DND-41 (cell line): Measurements from ENCODE around the gene C10orf143.

Experiments used
- ATAC-seq: fragments of 200-7000 bp; cut with Tn5 transposase; 3 replicates; pipeline ENCODE4 v1.9.1; 2021; ENCODE audit warnings: low read depth; ENCODE audit not compliant: insufficient read depth
- DNase-seq: peaks from one replicate; pipeline ENCODE4 v3.0.0-alpha.2; 2020
- H2AFZ ChIP-seq: 2 replicates; pipeline ENCODE4 v1.6.0; 2012; ENCODE audit warnings: low read depth, low read length
- H3K27ac ChIP-seq: 2 replicates; pipeline ENCODE4 v1.5.1; 2012; ENCODE audit warnings: low read length, inconsistent platforms
- H3K27me3 ChIP-seq: fragments of 200-600 bp; sonication (generic); 2 replicates; pipeline ENCODE4 v1.6.0; 2012; ENCODE audit warnings: low read length, mild to moderate bottlenecking, inconsistent platforms; ENCODE audit not compliant: insufficient read depth, poor library complexity
- H3K36me3 ChIP-seq: 2 replicates; pipeline ENCODE4 v1.5.1; 2012; ENCODE audit warnings: low read length, inconsistent platforms; ENCODE audit not compliant: insufficient read depth
- H3K4me1 ChIP-seq: 2 replicates; pipeline ENCODE4 v1.5.1; 2012; ENCODE audit warnings: mild to moderate bottlenecking, low read length; ENCODE audit not compliant: insufficient read depth
- H3K4me2 ChIP-seq: 2 replicates; pipeline ENCODE4 v1.6.0; 2012; ENCODE audit warnings: mild to moderate bottlenecking, moderate library complexity, low read length, inconsistent platforms; ENCODE audit not compliant: insufficient read depth
- H3K4me3 ChIP-seq, 2 experiments: fragments of 200-600 bp in 1 of 2; shearing (Covaris generic) in 1 of 2; 2 replicates each; pipeline ENCODE4 v1.5.1; 2012 to 2016; ENCODE audit warnings: inconsistent platforms in 2 of 2, low read length in 2 of 2, mild to moderate bottlenecking in 2 of 2, low read depth in 1 of 2, moderate library complexity in 1 of 2
- H3K79me2 ChIP-seq: 2 replicates; pipeline ENCODE4 v1.6.0; 2012; ENCODE audit warnings: low read length, inconsistent platforms; ENCODE audit not compliant: insufficient read depth
- H3K9ac ChIP-seq: 2 replicates; pipeline ENCODE4 v1.6.0; 2012; ENCODE audit warnings: low read depth, mild to moderate bottlenecking, inconsistent platforms, low read length, moderate library complexity
- H3K9me3 ChIP-seq: 2 replicates; pipeline ENCODE4 v1.5.1; 2012; ENCODE audit warnings: low read length, moderate library complexity, mild to moderate bottlenecking, inconsistent platforms; ENCODE audit not compliant: insufficient read depth, severe bottlenecking
- H4K20me1 ChIP-seq: 2 replicates; pipeline ENCODE4 v1.6.0; 2012; ENCODE audit warnings: low read length; ENCODE audit not compliant: insufficient read depth
- CTCF ChIP-seq: IDR thresholded peaks from 2 replicates; pipeline ENCODE4 v1.5.1; 2012; ENCODE audit warnings: borderline replicate concordance, low read length, moderate library complexity, mild to moderate bottlenecking; ENCODE audit not compliant: poor library complexity, severe bottlenecking; ENCODE audit errors: extremely low read depth
- EZH2 ChIP-seq: IDR thresholded peaks from 3 replicates; pipeline ENCODE4 v1.6.1; 2012; ENCODE audit warnings: borderline replicate concordance, low read depth, mild to moderate bottlenecking, moderate library complexity, low read length, inconsistent platforms; ENCODE audit not compliant: severe bottlenecking

C10orf143 gene

GRCh38 chr10:130141878-130142277 lies 31.2 kb upstream of the C10orf143 start:
- Histone ChIP-seq H3K4me1 (peaks cover 32% of the 10 kb centered on the region), H3K27me3 (no peaks in the 10 kb centered on the region), H3K9ac (no peak overlapping the region), H3K79me2 (peaks cover 97% of the 10 kb centered on the region), H3K4me3 (no peak overlapping the region), H4K20me1 (peaks cover 62% of the 10 kb centered on the region), H3K27ac (no peak overlapping the region), H3K36me3 (peaks cover 41% of the 10 kb centered on the region), H2AFZ (no peak overlapping the region), H3K4me2 (0 out of 2 replicates have a peak overlapping the region, but pooled peaks have one; percentile 11), H3K9me3 (no peaks in the 10 kb centered on the region)
- no peak for ATAC-seq
- DNase-seq: no peak
- no peak for TF ChIP-seq EZH2
- TF ChIP-seq CTCF: no peak

GRCh38 chr10:130141460-130141859 lies 30.8 kb upstream of the C10orf143 start:
- DNase-seq (no peak), ATAC-seq (no peak)
- Histone ChIP-seq H3K4me1 (peaks cover 32% of the 10 kb centered on the region), H4K20me1 (peaks cover 66% of the 10 kb centered on the region), H3K27me3 (no peaks in the 10 kb centered on the region), H3K4me3 (no peak overlapping the region), H2AFZ (no peak overlapping the region), H3K4me2 (0 out of 2 replicates have a peak overlapping the region, but pooled peaks have one; percentile 11), H3K36me3 (peaks cover 40% of the 10 kb centered on the region), H3K27ac (no peak overlapping the region), H3K79me2 (peaks cover 97% of the 10 kb centered on the region), H3K9ac (no peak overlapping the region), H3K9me3 (no peaks in the 10 kb centered on the region)
- no peak for TF ChIP-seq CTCF
- TF ChIP-seq EZH2: no peak

- Histone ChIP-seq H3K79me2 (peaks cover 96% of the 10 kb centered on the region), H2AFZ (no peak overlapping the region), H3K27me3 (no peaks in the 10 kb centered on the region), H3K4me1 (peaks cover 33% of the 10 kb centered on the region), H3K36me3 (peaks cover 35% of the 10 kb centered on the region), H3K4me3 (no peak overlapping the region), H3K27ac (no peak overlapping the region), H4K20me1 (peaks cover 68% of the 10 kb centered on the region), H3K9ac (no peak overlapping the region), H3K4me2 (no peak overlapping the region), H3K9me3 (no peaks in the 10 kb centered on the region)
- no peak for ATAC-seq
- no peak for DNase-seq
- TF ChIP-seq CTCF (no peak), EZH2 (no peak)
Measured at GRCh38 chr10:130141038-130141437, 30.4 kb upstream of the C10orf143 start.

GRCh38 chr10:130140425-130140824 lies 29.8 kb upstream of the C10orf143 start:
- Histone ChIP-seq H3K27me3 (no peaks in the 10 kb centered on the region), H3K4me3 (no peak overlapping the region), H4K20me1 (peaks cover 68% of the 10 kb centered on the region), H3K4me1 (peaks cover 39% of the 10 kb centered on the region), H3K9ac (no peak overlapping the region), H2AFZ (no peak overlapping the region), H3K9me3 (no peaks in the 10 kb centered on the region), H3K36me3 (peaks cover 31% of the 10 kb centered on the region), H3K4me2 (no peak overlapping the region), H3K79me2 (peaks cover 95% of the 10 kb centered on the region), H3K27ac (no peak overlapping the region)
- TF ChIP-seq CTCF: no peak
- TF ChIP-seq EZH2: no peak
- ATAC-seq (no peak), DNase-seq (no peak)
